Suppressor macrophage treated with lipopolysaccharide for 4 hours (primary cell): Measurements from ENCODE around the gene ACAN.

Experiments
- DNase-seq: peaks from one replicate; pipeline ENCODE4 v3.0.0-alpha.2; 2020

The ACAN gene

DNA sequence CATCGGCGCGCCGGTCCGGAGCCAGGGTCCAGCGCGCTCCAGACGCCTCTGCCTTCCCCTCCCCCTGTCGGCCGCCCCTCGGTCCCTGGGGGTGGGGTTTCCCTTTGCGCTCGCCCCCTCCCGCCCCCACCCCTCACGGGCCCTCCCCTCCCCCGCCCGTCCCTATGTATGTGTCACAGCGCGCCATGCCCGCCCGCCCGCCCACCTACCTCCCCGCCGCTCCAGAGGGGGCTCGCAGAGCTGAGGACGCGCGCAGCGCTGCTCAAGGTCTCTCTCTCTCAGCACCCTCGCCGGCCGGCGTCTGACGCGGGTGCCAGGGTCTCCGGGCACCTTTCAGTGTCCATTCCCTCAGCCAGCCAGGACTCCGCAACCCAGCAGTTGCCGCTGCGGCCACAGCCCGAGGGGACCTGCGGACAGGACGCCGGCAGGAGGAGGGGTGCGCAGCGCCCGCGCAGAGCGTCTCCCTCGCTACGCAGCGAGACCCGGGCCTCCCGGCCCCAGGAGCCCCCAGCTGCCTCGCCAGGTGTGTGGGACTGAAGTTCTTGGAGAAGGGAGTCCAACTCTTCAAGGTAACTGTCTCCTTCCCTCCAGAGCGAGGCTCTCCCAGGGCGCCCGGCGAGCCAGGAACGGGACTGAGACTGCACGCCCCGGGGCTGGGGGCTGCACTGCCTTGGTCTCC lies at the start of gene ACAN:
TSS of gene ACAN (plus strand) at position 196 of the 679 bp plus-strand sequence. CDS start 32,771 bp downstream, outside the sequence.
- no peak for DNase-seq

DNA sequence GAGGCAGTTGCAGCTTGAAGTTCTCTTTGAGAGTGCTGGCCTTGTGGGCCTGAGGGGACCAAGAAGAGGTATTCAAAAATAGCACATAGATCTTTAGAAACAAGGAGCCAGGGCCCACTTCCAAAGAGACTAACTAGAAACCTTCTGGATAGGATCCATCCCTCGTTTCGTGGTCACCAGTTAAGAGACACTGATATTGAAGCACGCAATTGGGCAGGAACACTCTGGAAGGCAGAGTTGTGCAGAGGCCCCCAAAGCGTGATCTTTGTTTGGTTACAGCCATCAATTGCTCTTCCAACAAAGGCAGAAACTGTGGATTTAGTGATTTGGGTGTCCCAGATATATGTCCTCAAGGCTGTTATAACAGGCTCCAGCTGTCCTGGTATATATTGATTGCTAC lies 46.7 kb upstream of the ACAN start:
- no peak for DNase-seq

DNA sequence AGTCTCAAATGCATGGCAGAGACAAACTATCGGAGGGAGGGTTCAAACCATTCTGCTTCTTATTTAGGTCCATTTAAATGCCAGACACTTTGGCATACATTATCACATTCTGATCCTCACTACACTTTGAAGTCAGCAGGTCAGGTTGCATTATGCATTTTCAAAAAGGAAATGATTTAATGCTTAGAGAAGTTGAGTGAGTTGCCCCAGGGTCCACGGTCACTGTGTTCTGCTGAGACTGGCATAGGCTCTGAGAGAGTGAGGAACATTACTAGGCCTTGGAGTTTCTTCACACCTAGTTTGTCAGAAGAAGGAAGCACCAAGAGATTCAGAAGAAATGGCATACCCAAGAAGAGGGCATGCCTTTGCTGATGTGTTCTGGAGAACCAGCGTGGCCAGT lies 46.3 kb upstream of the ACAN start:
- DNase-seq = no peak

DNA sequence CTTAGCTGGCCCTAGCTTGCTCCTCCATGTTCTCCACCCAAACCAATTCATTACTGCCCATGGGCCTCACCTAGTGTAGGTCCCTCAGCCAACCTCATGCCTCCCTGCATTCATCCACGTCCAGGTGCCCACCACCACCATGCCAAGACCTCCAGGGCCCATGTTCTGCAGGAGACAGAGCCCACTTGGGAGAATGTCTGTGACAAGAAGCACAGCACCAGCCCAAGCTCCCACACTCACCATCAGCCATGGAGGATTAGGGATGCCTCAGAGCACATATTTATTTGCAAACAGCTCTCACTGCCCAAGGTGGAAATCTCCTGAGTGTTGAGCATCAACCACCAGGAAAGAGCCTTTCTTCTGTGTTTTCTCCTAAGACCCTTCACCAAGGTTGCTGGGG lies 43.4 kb upstream of the ACAN start:
- DNase-seq = no peak

DNA sequence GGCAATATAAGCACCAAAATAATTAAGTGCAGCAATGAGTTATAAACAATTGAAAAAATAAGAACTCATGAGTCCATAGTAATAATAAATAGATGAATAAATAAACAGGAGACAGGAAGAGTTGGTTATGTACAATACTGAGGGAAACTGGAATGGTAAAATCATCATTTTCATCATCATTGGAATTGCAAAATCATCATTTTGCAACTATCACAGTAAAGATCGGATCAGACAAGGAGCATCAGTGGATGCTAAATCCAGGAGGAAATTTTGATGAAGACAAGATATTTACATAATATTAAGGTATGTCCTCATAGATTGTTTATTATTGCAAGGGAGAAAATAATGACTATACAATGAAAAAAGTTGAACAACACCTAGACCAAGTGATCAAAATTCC lies 38.8 kb upstream of the ACAN start:
- DNase-seq = no peak

DNA sequence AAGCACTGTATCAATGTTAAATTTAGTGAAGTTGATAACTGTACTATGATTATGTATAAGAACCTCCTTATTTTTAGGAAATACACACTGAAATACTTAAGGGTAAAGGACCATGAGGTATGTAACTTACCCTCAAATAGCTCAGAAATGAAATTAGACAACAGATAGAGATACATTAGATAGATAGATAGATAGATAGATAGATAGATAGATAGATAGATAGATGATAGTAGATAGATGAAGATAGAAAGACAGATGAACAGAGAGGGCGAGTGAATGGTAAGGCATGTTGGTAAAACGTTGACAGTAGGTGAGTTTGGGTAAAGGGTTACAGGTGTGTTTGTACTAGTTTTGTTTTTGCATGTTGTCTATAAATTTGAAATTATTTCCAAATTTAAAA lies 38.0 kb upstream of the ACAN start:
- DNase-seq = no peak

DNA sequence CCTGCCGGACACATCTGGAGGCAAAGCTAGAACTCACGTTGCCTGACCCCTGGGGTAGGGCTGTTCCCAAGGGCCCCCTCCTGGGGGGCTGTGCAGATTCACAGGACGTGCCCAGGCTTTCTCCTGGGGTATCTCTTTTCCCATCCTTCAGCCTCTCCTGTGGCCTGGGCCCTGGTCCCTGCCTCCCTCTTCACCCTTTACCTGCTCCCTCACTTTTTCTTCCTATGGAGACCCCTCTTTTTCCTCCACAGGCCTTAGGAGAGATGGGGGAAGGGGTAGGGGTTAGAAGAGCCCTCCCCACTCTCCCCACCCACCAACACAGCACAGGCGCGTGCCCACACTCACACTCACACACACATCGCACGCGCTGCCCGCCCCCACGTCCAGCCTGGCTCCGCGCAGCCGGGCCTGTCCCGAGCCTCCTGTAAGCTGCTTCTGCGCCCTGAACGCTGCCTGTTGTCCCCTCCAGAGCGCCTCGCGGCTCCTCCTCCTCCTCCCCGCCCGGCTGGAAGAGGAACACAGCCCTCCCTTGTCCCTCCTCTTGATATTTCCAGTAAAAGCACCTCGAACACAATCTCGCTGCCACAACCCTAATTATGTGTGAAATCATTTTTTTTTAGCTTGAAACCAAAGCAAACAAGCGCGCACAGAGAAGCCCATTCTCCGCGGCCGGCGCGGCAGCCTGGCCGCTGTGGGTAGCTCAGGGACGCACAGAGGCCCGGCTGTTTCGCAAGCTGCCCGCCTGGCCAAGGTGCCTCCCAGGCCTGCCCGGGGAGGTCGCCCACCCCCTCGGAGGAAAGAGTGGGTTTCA lies 33.9 kb upstream of the ACAN start:
- DNase-seq = no peak

DNA sequence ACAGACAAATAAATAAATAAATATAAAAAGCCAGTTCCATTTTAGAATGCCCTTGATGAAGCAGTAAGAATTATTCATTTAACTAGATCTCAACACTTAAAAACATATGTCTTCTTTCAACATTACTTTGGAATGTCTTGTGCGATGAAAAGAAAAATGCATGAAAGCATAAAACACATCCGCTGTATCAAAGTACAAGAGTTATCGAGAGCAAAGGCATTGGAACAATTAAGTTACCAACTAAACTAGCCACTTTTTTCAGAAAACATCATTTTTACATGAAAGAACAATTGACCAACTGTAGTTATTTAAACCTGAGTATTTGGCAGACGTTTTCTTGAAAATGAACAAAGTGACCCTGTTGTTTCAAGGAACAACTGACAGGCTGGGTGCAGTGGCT lies 27.5 kb upstream of the ACAN start:
- DNase-seq = no peak

DNA sequence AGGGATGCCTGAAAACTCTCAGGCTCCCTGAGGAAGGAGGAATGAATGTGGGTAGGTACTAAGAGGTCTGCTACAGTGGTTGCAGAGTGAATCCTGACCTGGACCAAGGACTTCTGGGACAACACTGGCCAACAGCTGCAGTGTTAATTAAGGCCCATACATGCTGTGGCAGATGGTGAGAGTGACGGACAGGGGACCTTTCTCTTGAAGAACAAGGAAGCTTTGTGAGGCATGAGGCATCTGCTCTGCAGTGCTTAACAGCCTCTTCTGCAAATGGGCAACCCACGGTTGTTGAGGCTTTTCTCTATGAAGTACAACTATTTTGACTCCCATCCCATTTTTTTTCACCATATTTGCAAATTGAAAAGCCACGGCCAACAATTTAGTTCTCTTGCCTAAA lies 26.6 kb upstream of the ACAN start:
- no peak for DNase-seq

DNA sequence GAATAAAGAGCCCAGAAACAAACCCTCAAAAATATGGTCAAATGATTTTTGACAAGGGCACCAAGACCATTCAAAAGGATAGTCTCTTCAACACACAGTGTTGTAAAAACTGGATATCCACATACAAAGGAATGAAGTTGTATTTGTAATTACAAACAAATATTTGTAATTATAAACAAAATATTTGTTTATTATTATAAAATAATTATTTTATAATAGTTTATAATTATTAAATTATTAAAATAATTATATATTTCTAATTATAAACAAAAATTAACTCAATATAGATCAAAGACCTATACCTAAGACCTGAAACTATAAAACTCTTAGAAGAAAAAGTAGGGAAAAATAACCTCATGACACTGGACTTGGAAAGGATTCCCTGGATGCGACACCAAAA lies 23.3 kb upstream of the ACAN start:
- no peak for DNase-seq

DNA sequence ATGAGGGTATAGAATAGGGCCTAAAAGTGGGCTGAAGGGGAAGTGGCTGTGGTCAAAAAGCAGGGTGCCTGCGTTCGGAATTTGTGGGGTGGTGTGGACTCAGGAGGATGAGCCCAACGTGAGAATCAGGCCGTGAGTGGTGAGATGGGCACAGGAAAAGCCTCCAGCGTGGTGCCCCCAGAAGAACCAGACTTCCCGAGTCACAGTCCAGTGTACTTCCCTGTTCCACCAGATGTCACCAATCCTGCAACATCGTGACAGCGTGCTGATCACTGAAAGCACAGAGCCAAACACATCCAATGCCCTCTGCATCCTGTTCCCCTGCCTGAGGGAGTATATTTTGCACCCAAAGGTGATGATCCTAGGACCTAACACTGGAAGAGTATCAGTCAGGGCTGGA lies 20.8 kb upstream of the ACAN start:
- DNase-seq = no peak

DNA sequence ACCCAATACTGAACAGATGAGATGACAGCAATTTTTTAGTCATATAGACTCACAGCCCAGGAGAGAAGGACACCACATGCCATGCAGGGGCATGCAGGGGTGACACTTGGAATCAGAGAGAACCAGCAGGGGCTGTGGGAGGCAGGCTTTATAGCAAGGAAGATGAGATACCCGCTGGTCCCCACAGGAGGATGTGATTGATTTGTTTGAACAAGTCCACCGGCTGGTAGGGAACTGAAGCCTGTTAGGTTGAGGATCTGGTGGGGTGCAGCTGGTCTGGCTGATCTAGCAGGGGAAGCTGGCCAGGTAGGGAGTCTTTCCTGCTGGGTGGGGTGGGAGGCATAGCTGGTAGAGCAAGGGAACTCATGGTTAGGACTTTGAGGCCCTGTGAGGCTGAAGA lies 18.0 kb upstream of the ACAN start:
- no peak for DNase-seq

DNA sequence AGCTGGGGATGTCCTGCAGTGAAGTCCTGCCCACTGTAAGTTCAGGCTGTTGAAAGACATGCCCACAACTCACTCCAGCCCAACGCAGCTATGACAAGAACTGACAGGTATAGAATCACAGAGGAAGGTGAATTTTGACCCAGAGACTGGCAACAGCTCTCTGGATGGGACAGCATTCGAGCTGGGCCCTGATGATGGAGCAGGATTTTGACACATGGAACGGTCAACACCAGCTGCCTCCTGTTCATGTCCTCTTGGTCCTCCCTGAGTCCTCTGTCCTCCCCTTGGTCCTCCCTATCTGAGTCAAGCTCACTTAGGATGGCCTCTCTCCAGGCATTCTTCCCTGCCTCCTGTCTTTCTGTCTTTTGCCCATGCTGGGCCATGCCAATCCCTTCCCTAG lies 15.2 kb upstream of the ACAN start:
- no peak for DNase-seq

DNA sequence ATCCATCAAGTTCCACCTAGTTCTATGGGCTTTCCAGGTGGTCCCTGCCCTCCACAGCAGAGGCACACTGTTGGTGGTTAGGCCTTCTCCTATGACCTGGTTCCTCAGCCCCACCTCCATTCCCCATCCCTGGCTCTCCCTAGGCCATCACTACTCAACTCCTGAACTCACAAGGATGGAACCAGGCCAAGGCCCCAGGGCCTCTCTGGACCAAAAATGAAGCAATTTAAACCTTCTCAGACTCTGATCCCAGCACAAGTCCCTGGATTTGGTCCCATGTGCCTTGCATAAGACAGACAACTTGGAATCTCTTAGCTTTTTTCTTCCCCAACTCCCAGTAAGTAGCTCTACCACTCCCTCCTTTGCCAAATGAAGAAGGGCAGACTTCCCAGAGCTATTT lies 14.4 kb upstream of the ACAN start:
- no peak for DNase-seq

DNA sequence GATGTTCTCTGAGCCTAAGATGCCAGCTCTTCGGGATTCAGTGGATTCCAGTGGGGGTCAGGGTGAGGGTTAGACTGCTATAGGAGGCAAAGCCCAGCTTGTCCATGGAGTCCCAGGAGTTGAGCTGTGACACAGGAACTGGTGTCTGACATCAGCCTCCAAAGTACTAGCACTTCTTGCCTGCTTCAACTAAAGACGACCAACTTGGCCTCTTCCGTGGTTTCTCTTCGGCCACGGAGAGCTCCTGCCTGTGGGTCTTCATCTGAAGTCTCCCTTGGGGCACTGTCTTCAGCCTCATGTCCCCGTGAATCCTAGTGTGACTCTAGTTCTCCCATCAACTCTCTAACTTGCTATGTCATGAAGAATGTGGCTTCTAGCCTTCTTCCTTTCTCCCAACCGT lies 12.8 kb upstream of the ACAN start:
- DNase-seq = no peak

DNA sequence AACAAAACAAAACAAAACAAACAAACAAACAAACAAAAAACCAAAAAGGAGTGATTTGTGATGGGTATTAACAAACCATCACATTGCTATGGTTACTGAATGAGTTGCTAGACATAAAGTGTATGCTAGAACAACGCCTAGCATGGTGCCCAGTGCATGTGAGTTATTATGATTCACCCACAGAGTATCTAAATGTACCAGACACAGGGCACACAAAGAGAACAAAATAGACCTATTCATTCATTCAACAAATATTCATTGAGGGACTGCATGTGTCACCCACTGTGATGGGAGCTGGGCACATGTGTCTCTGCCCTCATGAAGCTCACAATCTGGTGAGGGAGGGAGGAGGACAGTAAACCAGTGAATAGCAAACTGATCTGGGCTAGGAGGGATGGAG lies 11.6 kb upstream of the ACAN start:
- DNase-seq = no peak

DNA sequence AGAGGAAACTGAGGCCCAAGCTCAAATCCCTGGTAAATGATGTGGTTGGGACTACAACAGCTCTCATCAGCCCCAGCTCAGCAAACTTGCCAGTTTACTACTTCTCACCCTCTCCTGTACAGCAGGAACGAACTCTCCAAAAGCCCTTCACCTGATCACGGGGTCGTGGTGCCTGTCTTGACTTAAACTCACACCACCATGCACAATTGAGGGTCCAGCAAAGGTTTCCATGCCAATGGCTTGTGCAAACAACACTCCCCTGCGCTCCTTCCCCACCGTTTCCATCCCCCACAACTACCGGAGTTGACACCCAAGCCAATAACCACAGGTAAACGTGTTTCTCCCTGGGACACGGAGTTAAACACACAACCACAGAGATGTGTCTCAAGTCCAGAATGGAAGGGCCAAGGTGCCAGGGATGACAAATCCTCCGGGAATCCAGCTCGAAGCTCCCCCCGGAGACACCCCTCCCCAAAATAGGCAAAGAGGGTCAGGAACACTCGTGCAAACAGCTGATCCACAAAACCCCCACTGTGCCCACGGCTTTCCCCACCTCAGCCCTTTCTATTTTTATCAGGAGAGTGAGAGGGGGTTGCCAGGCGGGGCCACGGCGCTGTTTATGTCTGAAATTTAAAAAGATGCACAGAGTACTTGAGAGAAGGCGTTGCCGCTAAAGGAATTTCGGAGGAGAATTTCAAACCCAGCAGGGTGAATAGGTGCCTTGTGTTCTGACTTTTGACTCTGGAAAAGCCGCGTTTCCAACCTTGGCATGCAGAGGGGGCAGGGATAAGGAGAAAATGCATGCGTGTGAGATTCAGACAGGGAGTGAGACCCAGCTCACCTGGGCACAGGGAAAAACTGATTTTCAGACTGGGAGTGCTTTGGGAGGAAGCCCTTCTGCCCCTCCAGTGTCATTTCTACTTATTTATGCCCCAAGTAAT lies 10.6 kb upstream of the ACAN start:
- no peak for DNase-seq

DNA sequence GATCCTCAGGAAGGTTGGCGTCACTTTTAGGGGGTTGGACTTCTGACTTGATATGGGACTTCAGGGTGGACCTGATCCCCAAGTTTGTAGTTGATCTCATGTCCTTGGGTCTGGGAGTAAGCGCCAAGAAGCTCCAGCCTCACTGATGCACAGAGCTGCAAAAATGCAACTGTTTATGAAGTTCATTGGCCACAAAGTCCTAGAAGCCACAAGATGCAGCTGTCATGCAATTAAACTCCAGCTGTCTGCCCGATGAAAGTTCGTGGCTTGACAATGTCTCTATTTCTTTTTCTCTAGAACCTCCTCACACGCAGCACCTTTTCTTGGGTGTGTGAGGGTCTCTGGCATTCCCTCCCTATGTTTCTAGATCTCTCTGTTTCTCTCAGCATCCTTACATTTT lies 9.2 kb upstream of the ACAN start:
- DNase-seq = no peak

DNA sequence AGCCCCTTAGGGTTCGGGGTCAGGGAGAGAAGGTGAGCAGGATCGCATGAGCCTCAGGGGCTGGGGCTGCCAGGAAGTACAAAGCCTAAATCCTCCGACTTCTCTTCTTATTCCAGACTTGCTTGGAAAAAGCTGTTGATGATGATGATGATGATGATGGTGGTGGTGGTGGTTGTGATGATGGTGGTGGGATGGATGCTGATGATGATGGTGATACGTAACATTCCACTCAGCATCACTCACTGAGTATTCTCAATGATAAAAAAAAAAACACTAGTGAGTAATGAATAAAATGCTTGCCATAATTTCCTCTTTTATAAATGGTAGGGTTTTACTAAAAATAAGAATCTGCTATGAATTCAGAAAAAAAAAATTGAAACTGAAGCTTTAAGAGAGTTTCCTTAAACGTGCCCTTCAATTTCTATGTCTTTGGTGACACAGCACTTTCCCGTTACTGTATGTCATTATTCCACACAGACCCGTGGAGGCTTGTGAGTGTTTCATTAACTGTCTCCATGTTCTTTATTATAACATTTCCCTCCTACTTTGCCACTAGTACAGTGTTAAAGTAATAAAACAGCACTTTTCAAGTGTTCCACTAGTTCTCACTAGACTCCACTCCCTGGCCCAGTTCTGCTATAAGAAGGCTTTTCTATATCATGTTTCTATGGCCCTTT lies 5.4 kb upstream of the ACAN start:
- DNase-seq = no peak

DNA sequence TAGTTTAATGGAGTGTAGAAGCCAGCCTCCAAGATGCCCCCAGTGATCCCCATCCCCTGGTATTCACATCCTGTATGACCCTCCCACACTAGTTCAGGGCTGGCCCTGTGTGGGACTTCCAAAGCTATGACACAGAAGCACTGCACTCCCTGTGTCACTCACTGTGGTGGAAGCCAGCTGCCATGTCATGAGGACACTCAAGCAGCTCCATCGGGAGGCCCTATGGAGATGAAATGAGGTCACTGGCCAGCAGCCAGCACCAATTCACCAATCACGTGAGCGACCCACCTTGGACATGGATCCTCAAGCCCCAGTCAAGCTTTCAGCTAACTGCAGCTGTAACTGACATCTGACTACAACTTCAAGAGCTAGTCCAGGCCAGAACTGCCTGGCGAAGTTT lies 3.9 kb upstream of the ACAN start:
- no peak for DNase-seq

DNA sequence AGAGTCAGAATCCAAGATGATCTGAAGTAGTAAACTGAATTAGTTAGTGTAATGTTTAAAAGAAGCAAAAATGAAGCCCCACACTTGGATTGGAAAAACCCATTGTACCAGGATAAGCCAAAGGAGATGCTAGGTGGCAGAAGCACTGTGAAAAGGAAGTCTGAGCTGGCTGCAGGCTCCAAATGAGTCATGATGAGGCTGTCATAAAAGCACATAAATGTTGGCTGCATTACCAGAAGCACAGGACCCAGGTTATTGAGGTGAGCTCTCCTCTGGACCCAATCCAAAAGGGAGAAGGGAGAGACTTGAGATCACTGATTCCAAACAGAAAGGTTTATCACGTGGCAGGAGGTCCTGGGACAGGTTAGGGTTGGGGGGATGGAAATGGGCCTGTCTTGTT lies 3.2 kb upstream of the ACAN start:
- DNase-seq = no peak

DNA sequence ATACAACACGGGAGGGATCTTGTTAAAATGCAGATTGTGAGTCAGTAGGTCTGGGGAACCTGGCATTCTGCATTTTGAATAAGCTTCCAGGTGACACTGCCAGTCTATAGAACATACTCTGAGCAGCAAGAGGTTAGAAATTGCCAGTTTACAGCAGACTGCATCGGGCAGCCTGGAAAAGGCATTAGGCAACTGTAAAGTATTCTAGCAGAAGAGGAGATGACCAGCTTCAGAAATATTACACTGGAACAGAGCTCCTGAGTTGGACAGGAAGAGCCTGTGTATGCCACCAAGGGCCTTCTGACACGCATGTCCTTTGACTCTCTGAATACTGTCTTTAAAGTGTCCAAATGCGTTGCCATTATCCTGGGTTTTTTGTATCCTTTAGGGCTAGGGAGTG lies 2.5 kb upstream of the ACAN start:
- DNase-seq = no peak
